Smooth muscle cell (in vitro differentiated cells): Measurements from ENCODE around the gene RPS15. TPM values are rescaled to one million over a fixed set of nuclear protein-coding genes. Genes with fewer than 3 reads are reported as not detected.

Experiments used
- DNase-seq: peaks from one replicate; lab custom pipeline; 2025; ENCODE audit not compliant: unreplicated experiment; lab: John Stamatoyannopoulos, UW
- H2AFZ ChIP-seq: fragments of 200-600 bp; sonication (generic); 2 replicates; pipeline ENCODE4 v1.6.0; 2016; ENCODE audit warnings: antibody characterized with exemption, low read depth, mild to moderate bottlenecking
- H3F3A ChIP-seq: fragments of 200-600 bp; sonication (generic); 2 replicates; pipeline ENCODE4 v1.6.0; 2017; ENCODE audit warnings: antibody characterized with exemption, low read depth
- H3K27ac ChIP-seq: fragments of 200-600 bp; sonication (generic); 2 replicates; pipeline ENCODE4 v1.5.1; 2016; ENCODE audit warnings: low read depth, mild to moderate bottlenecking
- H3K27me3 ChIP-seq: fragments of 200-600 bp; sonication (generic); 2 replicates; pipeline ENCODE4 v1.6.1; 2016; ENCODE audit warnings: low read depth, mild to moderate bottlenecking
- H3K36me3 ChIP-seq: fragments of 200-600 bp; sonication (generic); 2 replicates; pipeline ENCODE4 v1.5.1; 2016; ENCODE audit warnings: low read depth
- H3K4me1 ChIP-seq: fragments of 200-600 bp; sonication (generic); 2 replicates; pipeline ENCODE4 v1.5.1; 2016; ENCODE audit warnings: low read depth
- H3K4me2 ChIP-seq: fragments of 200-600 bp; sonication (generic); 2 replicates; pipeline ENCODE4 v1.6.0; 2016; ENCODE audit warnings: mild to moderate bottlenecking
- H3K4me3 ChIP-seq: fragments of 200-600 bp; sonication (generic); 2 replicates; pipeline ENCODE4 v1.5.1; 2016; ENCODE audit warnings: mild to moderate bottlenecking
- H3K79me2 ChIP-seq: fragments of 200-600 bp; sonication (generic); 2 replicates; pipeline ENCODE4 v1.6.0; 2016; ENCODE audit warnings: low read depth, mild to moderate bottlenecking
- H3K9ac ChIP-seq: fragments of 200-600 bp; sonication (generic); 2 replicates; pipeline ENCODE4 v1.6.0; 2016; ENCODE audit warnings: low read depth
- H3K9me3 ChIP-seq: fragments of 200-600 bp; sonication (generic); replicated peaks from 2 replicates; pipeline ENCODE4 v1.5.1; 2016; ENCODE audit warnings: low read depth
- H4K20me1 ChIP-seq: fragments of 200-600 bp; sonication (generic); 2 replicates; pipeline ENCODE4 v1.6.0; 2016; ENCODE audit warnings: low read depth
- WGBS: methylation state at CpG from one replicate; pipeline ENCODE4 v1.1.7; 2016; ENCODE audit warnings: low lambda C conversion rate; 5-methylcytosine and 5-hydroxymethylcytosine counted together
- polyA plus RNA-seq: library from polyadenylated mRNA; unstranded; fragments of >200 nt; fragmentation: Nextera tagmentation; extraction: Ambion mirVana; gene quantifications from 2 replicates; pipeline ENCODE4 v1.2.1, GENCODE V29; 2016
- total RNA-seq: library from RNA; depleted of rRNA; stranded (reverse); fragments of >200 nt; gene quantifications from 2 replicates; pipeline ENCODE4 v1.2.3, GENCODE V29; 2014
- TF ChIP-seq, protein P1 (sequence below): fragments of 200-600 bp; sonication (generic); IDR thresholded peaks from 2 replicates; pipeline ENCODE4 v1.5.1; 2017; ENCODE audit warnings: borderline replicate concordance, mild to moderate bottlenecking, antibody characterized with exemption; ENCODE audit not compliant: insufficient read depth, poor library complexity, severe bottlenecking

RPS15 gene
- total and polyA plus RNA-seq, 2 experiments from 2014 or later: 1,180 to 2,744 TPM

DNA sequence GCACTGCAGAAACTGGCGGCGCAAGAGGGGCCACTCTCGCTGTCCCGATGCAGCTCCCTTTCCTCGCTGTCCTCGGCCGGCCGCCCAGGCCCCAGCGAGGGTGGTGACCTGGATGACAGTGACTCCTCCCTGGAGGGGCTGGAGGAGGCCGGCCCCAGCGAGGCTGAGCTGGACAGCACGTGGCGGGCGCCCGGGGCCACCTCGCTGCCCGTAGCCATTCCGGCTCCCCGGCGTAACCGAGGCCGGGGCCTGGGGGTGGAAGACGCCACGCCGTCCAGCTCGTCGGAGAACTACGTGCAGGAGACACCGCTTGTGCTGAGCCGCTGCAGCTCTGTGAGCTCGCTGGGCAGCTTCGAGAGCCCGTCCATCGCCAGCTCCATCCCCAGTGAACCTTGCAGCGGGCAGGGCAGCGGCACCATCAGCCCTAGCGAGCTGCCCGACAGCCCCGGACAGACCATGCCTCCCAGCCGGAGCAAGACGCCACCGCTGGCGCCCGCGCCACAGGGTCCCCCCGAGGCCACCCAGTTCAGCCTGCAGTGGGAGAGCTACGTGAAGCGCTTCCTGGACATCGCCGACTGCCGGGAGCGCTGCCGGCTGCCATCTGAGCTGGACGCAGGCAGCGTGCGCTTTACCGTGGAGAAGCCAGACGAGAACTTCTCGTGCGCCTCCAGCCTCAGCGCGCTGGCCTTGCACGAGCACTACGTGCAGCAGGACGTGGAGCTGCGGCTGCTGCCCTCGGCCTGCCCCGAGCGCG is 28.4 kb downstream of the RPS15 start:
- H2AFZ ChIP-seq: no peak overlapping the region
- 23% methylated on average over 56 of the region's 70 CpGs for WGBS
- H3K27me3 ChIP-seq: peaks cover 66% of the 10 kb centered on the region

DNA sequence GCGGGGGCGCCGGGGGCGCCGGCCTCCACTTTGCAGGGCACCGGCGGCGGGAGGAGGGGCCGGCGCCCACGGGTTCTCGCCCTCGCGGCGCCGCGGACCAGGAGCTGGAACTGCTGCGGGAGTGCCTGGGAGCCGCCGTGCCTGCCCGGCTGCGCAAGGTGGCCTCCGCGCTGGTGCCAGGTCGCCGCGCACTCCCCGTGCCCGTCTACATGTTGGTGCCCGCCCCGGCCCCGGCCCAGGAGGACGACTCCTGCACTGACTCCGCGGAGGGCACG is 29.0 kb downstream of the RPS15 start:
- TF ChIP-seq, protein P1, sequence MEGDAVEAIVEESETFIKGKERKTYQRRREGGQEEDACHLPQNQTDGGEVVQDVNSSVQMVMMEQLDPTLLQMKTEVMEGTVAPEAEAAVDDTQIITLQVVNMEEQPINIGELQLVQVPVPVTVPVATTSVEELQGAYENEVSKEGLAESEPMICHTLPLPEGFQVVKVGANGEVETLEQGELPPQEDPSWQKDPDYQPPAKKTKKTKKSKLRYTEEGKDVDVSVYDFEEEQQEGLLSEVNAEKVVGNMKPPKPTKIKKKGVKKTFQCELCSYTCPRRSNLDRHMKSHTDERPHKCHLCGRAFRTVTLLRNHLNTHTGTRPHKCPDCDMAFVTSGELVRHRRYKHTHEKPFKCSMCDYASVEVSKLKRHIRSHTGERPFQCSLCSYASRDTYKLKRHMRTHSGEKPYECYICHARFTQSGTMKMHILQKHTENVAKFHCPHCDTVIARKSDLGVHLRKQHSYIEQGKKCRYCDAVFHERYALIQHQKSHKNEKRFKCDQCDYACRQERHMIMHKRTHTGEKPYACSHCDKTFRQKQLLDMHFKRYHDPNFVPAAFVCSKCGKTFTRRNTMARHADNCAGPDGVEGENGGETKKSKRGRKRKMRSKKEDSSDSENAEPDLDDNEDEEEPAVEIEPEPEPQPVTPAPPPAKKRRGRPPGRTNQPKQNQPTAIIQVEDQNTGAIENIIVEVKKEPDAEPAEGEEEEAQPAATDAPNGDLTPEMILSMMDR: no peak
- H3K9ac ChIP-seq: no peak overlapping the region
- H3K4me1 ChIP-seq: peaks cover 31% of the 10 kb centered on the region
- no peaks in the 10 kb centered on the region for H3K36me3 ChIP-seq
- WGBS: 16% methylated on average over 27 of the region's 36 CpGs
- no peaks in the 10 kb centered on the region for H3K9me3 ChIP-seq
- H3F3A ChIP-seq: no peaks in the 10 kb centered on the region
- peak overlapping the region; percentile 74 for H3K4me2 ChIP-seq
- peaks cover 71% of the 10 kb centered on the region for H3K27me3 ChIP-seq
- peaks cover 90% of the 10 kb centered on the region for H4K20me1 ChIP-seq
- H2AFZ ChIP-seq: no peak overlapping the region
- no peak overlapping the region for H3K27ac ChIP-seq
- H3K4me3 ChIP-seq: no peak overlapping the region
- no peaks in the 10 kb centered on the region for H3K79me2 ChIP-seq
- DNase-seq: no peak

More for the DNA sequence above, 28.4 kb downstream of the RPS15 start:
- Histone ChIP-seq H4K20me1 (peaks cover 85% of the 10 kb centered on the region), H3K4me1 (peaks cover 31% of the 10 kb centered on the region), H3K79me2 (no peaks in the 10 kb centered on the region), H3K9ac (no peak overlapping the region), H3K4me3 (no peak overlapping the region), H3K27ac (no peak overlapping the region), H3F3A (no peaks in the 10 kb centered on the region), H3K4me2 (no peak overlapping the region), H3K9me3 (no peaks in the 10 kb centered on the region), H3K36me3 (no peaks in the 10 kb centered on the region)
- no peak for DNase-seq
- TF ChIP-seq, protein P1: no peak

DNA sequence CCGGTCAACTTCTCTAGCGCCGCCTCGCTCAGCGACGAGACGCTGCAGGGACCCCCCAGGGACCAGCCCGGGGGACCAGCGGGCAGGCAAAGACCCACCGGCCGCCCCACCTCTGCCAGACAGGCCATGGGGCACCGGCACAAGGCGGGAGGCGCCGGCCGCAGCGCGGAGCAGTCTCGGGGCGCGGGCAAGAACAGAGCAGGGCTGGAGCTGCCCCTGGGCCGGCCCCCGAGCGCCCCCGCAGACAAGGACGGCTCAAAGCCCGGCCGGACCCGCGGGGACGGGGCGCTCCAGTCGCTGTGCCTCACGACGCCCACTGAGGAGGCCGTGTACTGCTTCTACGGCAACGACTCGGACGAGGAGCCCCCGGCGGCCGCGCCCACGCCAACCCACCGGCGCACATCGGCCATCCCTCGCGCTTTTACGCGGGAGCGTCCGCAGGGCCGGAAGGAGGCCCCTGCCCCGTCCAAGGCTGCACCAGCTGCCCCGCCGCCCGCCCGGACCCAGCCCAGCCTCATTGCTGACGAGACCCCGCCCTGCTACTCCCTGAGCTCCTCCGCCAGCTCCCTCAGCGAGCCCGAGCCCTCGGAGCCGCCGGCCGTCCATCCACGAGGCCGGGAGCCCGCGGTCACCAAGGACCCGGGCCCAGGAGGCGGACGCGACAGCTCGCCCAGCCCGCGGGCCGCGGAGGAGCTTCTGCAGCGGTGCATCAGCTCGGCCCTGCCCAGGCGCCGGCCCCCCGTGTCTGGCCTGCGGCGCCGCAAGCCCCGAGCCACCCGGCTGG is 29.5 kb downstream of the RPS15 start:
- Histone ChIP-seq H3K27me3 (peaks cover 77% of the 10 kb centered on the region), H3K4me2 (peak overlapping the region; percentile 74), H3F3A (no peaks in the 10 kb centered on the region), H3K79me2 (no peaks in the 10 kb centered on the region), H3K9ac (no peak overlapping the region), H3K27ac (no peak overlapping the region), H3K4me3 (no peak overlapping the region), H3K9me3 (no peaks in the 10 kb centered on the region), H3K4me1 (peaks cover 31% of the 10 kb centered on the region), H3K36me3 (no peaks in the 10 kb centered on the region), H4K20me1 (peaks cover 95% of the 10 kb centered on the region), H2AFZ (no peak overlapping the region)
- WGBS: 9% methylated on average over 55 of the region's 92 CpGs
- no peak for DNase-seq
- TF ChIP-seq, protein P1: no peak
